COLO829 (cell line): Measurements from ENCODE around the gene WDR45.
A peak's percentile ranks its signal among the peaks of the same experiment; 100 is the strongest.

Source experiments
- DNase-seq: peaks from one replicate; pipeline ENCODE4 v3.0.0; 2012; ENCODE audit warnings: low spot score

Gene WDR45

GRCh38 chrX:49043220-49043986 is 36.3 kb downstream of the WDR45 start, which contains the start of gene TFE3:
Gene TFE3 (minus strand): TSS chrX:49043357. CDS start chrX:49043226, 131 bp downstream.
- DNase-seq: peak; percentile 99

- DNase-seq: no peak
Observed at GRCh38 chrX:49042581-49043219, 37.0 kb downstream of the WDR45 start.

- DNase-seq: no peak
Observed at GRCh38 chrX:49041744-49042580, 37.7 kb downstream of the WDR45 start.

- DNase-seq: no peak
Observed at GRCh38 chrX:49040376-49040955, 39.2 kb downstream of the WDR45 start.

- DNase-seq: peak; percentile 51
Observed at GRCh38 chrX:49039598-49040375, 39.9 kb downstream of the WDR45 start.

- DNase-seq: no peak
Observed at GRCh38 chrX:49037883-49038475, 41.7 kb downstream of the WDR45 start.

- no peak for DNase-seq
Observed at GRCh38 chrX:49030283-49030682, 49.4 kb downstream of the WDR45 start.

- DNase-seq: no peak
Observed at GRCh38 chrX:49029876-49030275, 49.8 kb downstream of the WDR45 start.
